Astrocyte (in vitro differentiated cells and primary cell): ENCODE measurements around the gene ZFP91.

ENCODE experiments used
- EZH2 ChIP-seq: IDR thresholded peaks from 2 replicates; pipeline ENCODE4 v1.6.1; 2012; ENCODE audit warnings: mild to moderate bottlenecking, low read length, inconsistent platforms; ENCODE audit not compliant: insufficient read depth
- TF ChIP-seq, protein P1 (sequence below): IDR thresholded peaks from 2 replicates; pipeline ENCODE4 v1.5.1; 2011; ENCODE audit warnings: low read depth, mild to moderate bottlenecking, inconsistent platforms, low read length, moderate library complexity; ENCODE audit not compliant: insufficient read depth

DNA sequence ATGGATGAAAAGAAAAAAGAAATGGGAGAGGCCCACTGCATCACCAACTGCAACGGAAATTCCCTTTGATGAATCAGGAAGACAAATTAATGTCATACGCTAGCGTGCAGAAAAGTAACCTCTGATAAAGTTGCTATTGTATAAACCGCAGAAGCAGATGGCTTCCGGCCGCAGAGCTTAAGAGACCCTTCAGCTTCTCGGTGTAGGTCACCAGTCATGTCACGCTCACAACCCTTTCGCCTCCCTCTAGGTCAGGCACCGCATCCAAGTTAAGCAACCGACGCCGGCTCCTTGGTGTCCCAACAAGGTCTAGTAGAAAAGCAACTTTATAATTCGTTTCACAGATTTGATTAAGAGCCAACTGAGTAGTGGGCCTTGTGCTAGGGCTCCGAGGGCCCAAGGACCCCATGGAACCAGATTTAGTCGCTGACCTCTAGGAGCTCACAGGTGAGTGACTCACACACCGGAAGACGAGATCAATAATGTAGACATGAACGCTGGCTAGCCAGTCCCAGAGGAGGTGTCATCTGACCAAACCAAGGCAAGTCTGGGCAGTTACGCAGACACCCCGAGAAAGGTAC, 1.2 kb upstream of the ZFP91 start:
- no peak for TF ChIP-seq EZH2
- TF ChIP-seq, protein P1, sequence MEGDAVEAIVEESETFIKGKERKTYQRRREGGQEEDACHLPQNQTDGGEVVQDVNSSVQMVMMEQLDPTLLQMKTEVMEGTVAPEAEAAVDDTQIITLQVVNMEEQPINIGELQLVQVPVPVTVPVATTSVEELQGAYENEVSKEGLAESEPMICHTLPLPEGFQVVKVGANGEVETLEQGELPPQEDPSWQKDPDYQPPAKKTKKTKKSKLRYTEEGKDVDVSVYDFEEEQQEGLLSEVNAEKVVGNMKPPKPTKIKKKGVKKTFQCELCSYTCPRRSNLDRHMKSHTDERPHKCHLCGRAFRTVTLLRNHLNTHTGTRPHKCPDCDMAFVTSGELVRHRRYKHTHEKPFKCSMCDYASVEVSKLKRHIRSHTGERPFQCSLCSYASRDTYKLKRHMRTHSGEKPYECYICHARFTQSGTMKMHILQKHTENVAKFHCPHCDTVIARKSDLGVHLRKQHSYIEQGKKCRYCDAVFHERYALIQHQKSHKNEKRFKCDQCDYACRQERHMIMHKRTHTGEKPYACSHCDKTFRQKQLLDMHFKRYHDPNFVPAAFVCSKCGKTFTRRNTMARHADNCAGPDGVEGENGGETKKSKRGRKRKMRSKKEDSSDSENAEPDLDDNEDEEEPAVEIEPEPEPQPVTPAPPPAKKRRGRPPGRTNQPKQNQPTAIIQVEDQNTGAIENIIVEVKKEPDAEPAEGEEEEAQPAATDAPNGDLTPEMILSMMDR, result no peak
